HEK293 (cell line): ENCODE data around the gene FALEC.

Experiments
- EGR2 ChIP-seq: fragments of 450-650 bp; formaldehyde crosslinking; IDR thresholded peaks from 2 replicates; pipeline ENCODE4 v1.5.1; 2016; ENCODE audit warnings: low read depth, missing biosample characterization, missing genetic modification characterization
- GLIS2 ChIP-seq: fragments of 450-650 bp; formaldehyde crosslinking; IDR thresholded peaks from 2 replicates; pipeline ENCODE4 v1.5.1; 2016; ENCODE audit warnings: missing biosample characterization, missing genetic modification characterization
- HOXD13 ChIP-seq: sonication (generic); formaldehyde crosslinking; IDR thresholded peaks from 2 replicates; pipeline ENCODE4 v1.8.0; 2022; ENCODE audit warnings: missing genetic modification reagents, borderline replicate concordance
- KLF8 ChIP-seq: fragments of 450-650 bp; formaldehyde crosslinking; IDR thresholded peaks from 2 replicates; pipeline ENCODE4 v1.5.1; 2016; ENCODE audit warnings: missing biosample characterization, missing genetic modification characterization
- REPIN1 ChIP-seq: fragments of 450-650 bp; formaldehyde crosslinking; IDR thresholded peaks from 2 replicates; pipeline ENCODE4 v1.5.1; 2017; ENCODE audit warnings: missing biosample characterization, missing genetic modification characterization, low read depth
- SCRT2 ChIP-seq: fragments of 450-650 bp; formaldehyde crosslinking; IDR thresholded peaks from 2 replicates; pipeline ENCODE4 v1.5.1; 2016; ENCODE audit warnings: missing biosample characterization, missing genetic modification characterization
- SETDB1 ChIP-seq: IDR thresholded peaks from one replicate; pipeline ENCODE4 v1.6.1; 2017; ENCODE audit warnings: mild to moderate bottlenecking, low read length, moderate library complexity, mixed read lengths; ENCODE audit not compliant: insufficient read length
- WT1 ChIP-seq: fragments of 450-650 bp; formaldehyde crosslinking; IDR thresholded peaks from 2 replicates; pipeline ENCODE4 v1.5.1; 2016; ENCODE audit warnings: missing biosample characterization, missing genetic modification characterization
- ZNF19 ChIP-seq: fragments of 450-650 bp; formaldehyde crosslinking; IDR thresholded peaks from 2 replicates; pipeline ENCODE4; 2016; ENCODE audit warnings: missing biosample characterization, missing genetic modification characterization, low read depth
- ZNF274 ChIP-seq, 2 experiments: fragments of 200-500 bp in 1 of 2; fragments of 450-650 bp in 1 of 2; sonication (Bioruptor generic) in 1 of 2; formaldehyde crosslinking in 1 of 2; IDR thresholded peaks; 2 replicates each; pipeline versions ENCODE4 v1.5.1 to v1.6.1; 2014 to 2016; ENCODE audit warnings: borderline replicate concordance in 1 of 2, inconsistent platforms in 1 of 2, low read length in 1 of 2, missing biosample characterization in 1 of 2, missing genetic modification characterization in 1 of 2
- ZNF311 ChIP-seq: fragments of 450-650 bp; formaldehyde crosslinking; IDR thresholded peaks from 2 replicates; pipeline ENCODE4 v1.5.1; 2017; ENCODE audit warnings: missing biosample characterization, missing genetic modification characterization, borderline replicate concordance
- ZNF391 ChIP-seq: fragments of 450-650 bp; formaldehyde crosslinking; IDR thresholded peaks from 2 replicates; pipeline ENCODE4 v1.5.1; 2016; ENCODE audit warnings: low read depth, missing biosample characterization, missing genetic modification characterization, borderline replicate concordance
- ZNF404 ChIP-seq: fragments of 450-650 bp; formaldehyde crosslinking; IDR thresholded peaks from 2 replicates; pipeline ENCODE4 v1.5.1; 2017; ENCODE audit warnings: missing biosample characterization, missing genetic modification characterization
- ZNF473 ChIP-seq: fragments of 450-650 bp; formaldehyde crosslinking; IDR thresholded peaks from 2 replicates; pipeline ENCODE4 v1.5.1; 2017; ENCODE audit warnings: missing biosample characterization, missing genetic modification characterization
- ZNF501 ChIP-seq: fragments of 450-650 bp; formaldehyde crosslinking; IDR thresholded peaks from 2 replicates; pipeline ENCODE4 v1.5.1; 2016; ENCODE audit warnings: missing biosample characterization, missing genetic modification characterization
- ZNF549 ChIP-seq: fragments of 450-650 bp; IDR thresholded peaks from 2 replicates; pipeline ENCODE4 v1.5.1; 2018; ENCODE audit warnings: missing biosample characterization, missing genetic modification characterization, mild to moderate bottlenecking, inconsistent platforms, moderate library complexity
- ZNF585B ChIP-seq: fragments of 450-650 bp; formaldehyde crosslinking; IDR thresholded peaks from 2 replicates; pipeline ENCODE4 v1.5.1; 2016; ENCODE audit warnings: missing biosample characterization, missing genetic modification characterization
- ZNF610 ChIP-seq: fragments of 450-650 bp; formaldehyde crosslinking; IDR thresholded peaks from 2 replicates; pipeline ENCODE4 v1.5.1; 2016; ENCODE audit warnings: missing biosample characterization, missing genetic modification characterization, borderline replicate concordance
- ZNF621 ChIP-seq: fragments of 450-650 bp; formaldehyde crosslinking; IDR thresholded peaks from 2 replicates; pipeline ENCODE4 v1.5.1; 2017; ENCODE audit warnings: missing biosample characterization, missing genetic modification characterization
- ZNF629 ChIP-seq: fragments of 450-650 bp; formaldehyde crosslinking; IDR thresholded peaks from 2 replicates; pipeline ENCODE4 v1.5.1; 2017; ENCODE audit warnings: missing biosample characterization, missing genetic modification characterization
- ZNF707 ChIP-seq: fragments of 450-650 bp; formaldehyde crosslinking; IDR thresholded peaks from 2 replicates; pipeline ENCODE4 v1.5.1; 2016; ENCODE audit warnings: missing biosample characterization, missing genetic modification characterization
- ZSCAN23 ChIP-seq: fragments of 450-650 bp; formaldehyde crosslinking; IDR thresholded peaks from 2 replicates; pipeline ENCODE4 v1.5.1; 2016; ENCODE audit warnings: missing biosample characterization, missing genetic modification characterization
- TF ChIP-seq, protein P1 (sequence below): fragments of 450-650 bp; formaldehyde crosslinking; IDR thresholded peaks from 2 replicates; pipeline ENCODE4 v1.5.1; 2016; ENCODE audit warnings: missing biosample characterization, missing genetic modification characterization, borderline replicate concordance
- TF ChIP-seq, protein P2 (sequence below): IDR thresholded peaks from 2 replicates; pipeline ENCODE4 v1.6.1; 2011; ENCODE audit warnings: mild to moderate bottlenecking, low read depth, low read length, borderline replicate concordance
- TF ChIP-seq, protein P3 (sequence below): fragments of 450-650 bp; formaldehyde crosslinking; IDR thresholded peaks from 2 replicates; pipeline ENCODE4 v1.5.1; 2017; ENCODE audit warnings: missing biosample characterization, missing genetic modification characterization
- TF ChIP-seq, protein P4 (sequence below): fragments of 450-650 bp; formaldehyde crosslinking; IDR thresholded peaks from 2 replicates; pipeline ENCODE4 v1.5.1; 2016; ENCODE audit warnings: missing biosample characterization, missing genetic modification characterization
- TF ChIP-seq, protein P5 (sequence below): fragments of 450-650 bp; formaldehyde crosslinking; IDR thresholded peaks from 2 replicates; pipeline ENCODE4 v1.5.1; 2016; ENCODE audit warnings: missing biosample characterization, missing genetic modification characterization
- TF ChIP-seq, protein P6 (sequence below): fragments of 450-650 bp; formaldehyde crosslinking; IDR thresholded peaks from 2 replicates; pipeline ENCODE4 v1.5.1; 2016; ENCODE audit warnings: missing biosample characterization, missing genetic modification characterization

The FALEC gene

DNA sequence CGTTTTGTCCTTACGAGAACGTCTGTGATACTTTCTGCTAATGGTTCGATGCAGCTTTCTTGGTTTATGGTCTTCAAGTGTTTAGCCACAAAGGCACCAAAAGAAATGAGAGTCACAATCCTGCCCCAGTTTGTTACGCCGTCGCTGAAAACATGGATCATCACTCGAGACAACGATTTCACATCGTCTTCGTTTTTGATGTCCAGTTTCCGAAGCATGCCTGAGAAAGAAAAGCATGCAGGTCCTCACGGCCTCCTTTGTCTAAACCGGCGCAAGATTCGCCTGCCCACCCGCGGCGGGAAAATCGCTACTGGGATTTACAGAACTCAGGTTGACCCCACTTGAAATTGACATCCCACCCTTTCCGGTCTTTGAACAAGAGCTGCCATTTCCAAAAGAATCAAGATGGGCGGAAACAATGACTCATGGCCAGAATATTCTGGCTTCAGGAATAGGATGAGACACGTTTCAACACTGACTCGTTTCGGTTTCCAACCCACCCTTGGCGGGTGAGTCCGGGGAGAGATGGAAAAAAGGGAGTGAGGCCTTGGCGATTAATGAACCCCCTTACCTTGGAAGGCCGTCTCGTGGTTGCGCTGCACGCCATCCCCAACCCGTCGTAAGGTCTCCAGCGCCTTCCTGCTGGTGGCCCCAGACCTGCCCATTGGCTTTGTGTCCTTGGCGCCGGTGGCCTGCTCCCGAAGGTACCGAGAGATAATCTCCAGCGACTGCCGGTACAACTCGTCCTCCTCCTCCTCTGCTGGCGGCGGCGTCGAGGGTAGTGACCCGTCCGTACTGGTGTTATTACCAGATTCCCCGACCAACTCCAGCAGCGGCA is 62.9 kb downstream of the FALEC start (continued):
- TF ChIP-seq, protein P1, sequence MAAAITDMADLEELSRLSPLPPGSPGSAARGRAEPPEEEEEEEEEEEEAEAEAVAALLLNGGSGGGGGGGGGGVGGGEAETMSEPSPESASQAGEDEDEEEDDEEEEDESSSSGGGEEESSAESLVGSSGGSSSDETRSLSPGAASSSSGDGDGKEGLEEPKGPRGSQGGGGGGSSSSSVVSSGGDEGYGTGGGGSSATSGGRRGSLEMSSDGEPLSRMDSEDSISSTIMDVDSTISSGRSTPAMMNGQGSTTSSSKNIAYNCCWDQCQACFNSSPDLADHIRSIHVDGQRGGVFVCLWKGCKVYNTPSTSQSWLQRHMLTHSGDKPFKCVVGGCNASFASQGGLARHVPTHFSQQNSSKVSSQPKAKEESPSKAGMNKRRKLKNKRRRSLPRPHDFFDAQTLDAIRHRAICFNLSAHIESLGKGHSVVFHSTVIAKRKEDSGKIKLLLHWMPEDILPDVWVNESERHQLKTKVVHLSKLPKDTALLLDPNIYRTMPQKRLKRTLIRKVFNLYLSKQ (tag by site-specific recombination), result no peak
- TF ChIP-seq ZSCAN23, result no peak
- TF ChIP-seq ZNF404, result no peak
- no peak for TF ChIP-seq ZNF473 (tag by site-specific recombination)
- peak; percentile 57 for TF ChIP-seq EGR2 (tag by site-specific recombination)
- TF ChIP-seq, protein P2, sequence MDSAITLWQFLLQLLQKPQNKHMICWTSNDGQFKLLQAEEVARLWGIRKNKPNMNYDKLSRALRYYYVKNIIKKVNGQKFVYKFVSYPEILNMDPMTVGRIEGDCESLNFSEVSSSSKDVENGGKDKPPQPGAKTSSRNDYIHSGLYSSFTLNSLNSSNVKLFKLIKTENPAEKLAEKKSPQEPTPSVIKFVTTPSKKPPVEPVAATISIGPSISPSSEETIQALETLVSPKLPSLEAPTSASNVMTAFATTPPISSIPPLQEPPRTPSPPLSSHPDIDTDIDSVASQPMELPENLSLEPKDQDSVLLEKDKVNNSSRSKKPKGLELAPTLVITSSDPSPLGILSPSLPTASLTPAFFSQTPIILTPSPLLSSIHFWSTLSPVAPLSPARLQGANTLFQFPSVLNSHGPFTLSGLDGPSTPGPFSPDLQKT, result no peak
- no peak for TF ChIP-seq ZNF19 (tag by site-specific recombination)
- TF ChIP-seq, protein P3, sequence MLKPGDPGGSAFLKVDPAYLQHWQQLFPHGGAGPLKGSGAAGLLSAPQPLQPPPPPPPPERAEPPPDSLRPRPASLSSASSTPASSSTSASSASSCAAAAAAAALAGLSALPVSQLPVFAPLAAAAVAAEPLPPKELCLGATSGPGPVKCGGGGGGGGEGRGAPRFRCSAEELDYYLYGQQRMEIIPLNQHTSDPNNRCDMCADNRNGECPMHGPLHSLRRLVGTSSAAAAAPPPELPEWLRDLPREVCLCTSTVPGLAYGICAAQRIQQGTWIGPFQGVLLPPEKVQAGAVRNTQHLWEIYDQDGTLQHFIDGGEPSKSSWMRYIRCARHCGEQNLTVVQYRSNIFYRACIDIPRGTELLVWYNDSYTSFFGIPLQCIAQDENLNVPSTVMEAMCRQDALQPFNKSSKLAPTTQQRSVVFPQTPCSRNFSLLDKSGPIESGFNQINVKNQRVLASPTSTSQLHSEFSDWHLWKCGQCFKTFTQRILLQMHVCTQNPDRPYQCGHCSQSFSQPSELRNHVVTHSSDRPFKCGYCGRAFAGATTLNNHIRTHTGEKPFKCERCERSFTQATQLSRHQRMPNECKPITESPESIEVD (tag by site-specific recombination), result no peak
- TF ChIP-seq WT1, result 0 out of 2 replicates have a peak, but pooled peaks have one; percentile 44
- no peak for TF ChIP-seq ZNF585B
- no peak for TF ChIP-seq SCRT2 (tag by site-specific recombination)
- peak; percentile 55; the same call in 1 of the 2 replicates for TF ChIP-seq ZNF629
- TF ChIP-seq ZNF707, result no peak
- TF ChIP-seq, protein P4, sequence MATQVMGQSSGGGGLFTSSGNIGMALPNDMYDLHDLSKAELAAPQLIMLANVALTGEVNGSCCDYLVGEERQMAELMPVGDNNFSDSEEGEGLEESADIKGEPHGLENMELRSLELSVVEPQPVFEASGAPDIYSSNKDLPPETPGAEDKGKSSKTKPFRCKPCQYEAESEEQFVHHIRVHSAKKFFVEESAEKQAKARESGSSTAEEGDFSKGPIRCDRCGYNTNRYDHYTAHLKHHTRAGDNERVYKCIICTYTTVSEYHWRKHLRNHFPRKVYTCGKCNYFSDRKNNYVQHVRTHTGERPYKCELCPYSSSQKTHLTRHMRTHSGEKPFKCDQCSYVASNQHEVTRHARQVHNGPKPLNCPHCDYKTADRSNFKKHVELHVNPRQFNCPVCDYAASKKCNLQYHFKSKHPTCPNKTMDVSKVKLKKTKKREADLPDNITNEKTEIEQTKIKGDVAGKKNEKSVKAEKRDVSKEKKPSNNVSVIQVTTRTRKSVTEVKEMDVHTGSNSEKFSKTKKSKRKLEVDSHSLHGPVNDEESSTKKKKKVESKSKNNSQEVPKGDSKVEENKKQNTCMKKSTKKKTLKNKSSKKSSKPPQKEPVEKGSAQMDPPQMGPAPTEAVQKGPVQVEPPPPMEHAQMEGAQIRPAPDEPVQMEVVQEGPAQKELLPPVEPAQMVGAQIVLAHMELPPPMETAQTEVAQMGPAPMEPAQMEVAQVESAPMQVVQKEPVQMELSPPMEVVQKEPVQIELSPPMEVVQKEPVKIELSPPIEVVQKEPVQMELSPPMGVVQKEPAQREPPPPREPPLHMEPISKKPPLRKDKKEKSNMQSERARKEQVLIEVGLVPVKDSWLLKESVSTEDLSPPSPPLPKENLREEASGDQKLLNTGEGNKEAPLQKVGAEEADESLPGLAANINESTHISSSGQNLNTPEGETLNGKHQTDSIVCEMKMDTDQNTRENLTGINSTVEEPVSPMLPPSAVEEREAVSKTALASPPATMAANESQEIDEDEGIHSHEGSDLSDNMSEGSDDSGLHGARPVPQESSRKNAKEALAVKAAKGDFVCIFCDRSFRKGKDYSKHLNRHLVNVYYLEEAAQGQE (tag by site-specific recombination), result no peak
- no peak for TF ChIP-seq SETDB1
- peak; percentile 79 for TF ChIP-seq KLF8 (tag by site-specific recombination)
- TF ChIP-seq ZNF610 (tag by site-specific recombination), result no peak
- TF ChIP-seq GLIS2 (tag by site-specific recombination), result no peak
- 0 out of 2 replicates have a peak, but pooled peaks have one; percentile 13 for TF ChIP-seq ZNF501
- no peak for TF ChIP-seq HOXD13 (CRISPR knock-in tag)
- TF ChIP-seq, protein P5, sequence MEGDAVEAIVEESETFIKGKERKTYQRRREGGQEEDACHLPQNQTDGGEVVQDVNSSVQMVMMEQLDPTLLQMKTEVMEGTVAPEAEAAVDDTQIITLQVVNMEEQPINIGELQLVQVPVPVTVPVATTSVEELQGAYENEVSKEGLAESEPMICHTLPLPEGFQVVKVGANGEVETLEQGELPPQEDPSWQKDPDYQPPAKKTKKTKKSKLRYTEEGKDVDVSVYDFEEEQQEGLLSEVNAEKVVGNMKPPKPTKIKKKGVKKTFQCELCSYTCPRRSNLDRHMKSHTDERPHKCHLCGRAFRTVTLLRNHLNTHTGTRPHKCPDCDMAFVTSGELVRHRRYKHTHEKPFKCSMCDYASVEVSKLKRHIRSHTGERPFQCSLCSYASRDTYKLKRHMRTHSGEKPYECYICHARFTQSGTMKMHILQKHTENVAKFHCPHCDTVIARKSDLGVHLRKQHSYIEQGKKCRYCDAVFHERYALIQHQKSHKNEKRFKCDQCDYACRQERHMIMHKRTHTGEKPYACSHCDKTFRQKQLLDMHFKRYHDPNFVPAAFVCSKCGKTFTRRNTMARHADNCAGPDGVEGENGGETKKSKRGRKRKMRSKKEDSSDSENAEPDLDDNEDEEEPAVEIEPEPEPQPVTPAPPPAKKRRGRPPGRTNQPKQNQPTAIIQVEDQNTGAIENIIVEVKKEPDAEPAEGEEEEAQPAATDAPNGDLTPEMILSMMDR (tag by site-specific recombination), result no peak
- no peak for TF ChIP-seq ZNF274 (IDR thresholded peaks at IDR 0.05; ENCODE audit: low read length)
- no peak for TF ChIP-seq ZNF274 (tag by site-specific recombination; IDR thresholded peaks at IDR 0.05; ENCODE audit: borderline replicate concordance)
- TF ChIP-seq REPIN1 (tag by site-specific recombination), result no peak
- no peak for TF ChIP-seq ZNF549
- TF ChIP-seq ZNF311 (tag by site-specific recombination), result no peak
- TF ChIP-seq ZNF621 (tag by site-specific recombination), result no peak
- TF ChIP-seq, protein P6, sequence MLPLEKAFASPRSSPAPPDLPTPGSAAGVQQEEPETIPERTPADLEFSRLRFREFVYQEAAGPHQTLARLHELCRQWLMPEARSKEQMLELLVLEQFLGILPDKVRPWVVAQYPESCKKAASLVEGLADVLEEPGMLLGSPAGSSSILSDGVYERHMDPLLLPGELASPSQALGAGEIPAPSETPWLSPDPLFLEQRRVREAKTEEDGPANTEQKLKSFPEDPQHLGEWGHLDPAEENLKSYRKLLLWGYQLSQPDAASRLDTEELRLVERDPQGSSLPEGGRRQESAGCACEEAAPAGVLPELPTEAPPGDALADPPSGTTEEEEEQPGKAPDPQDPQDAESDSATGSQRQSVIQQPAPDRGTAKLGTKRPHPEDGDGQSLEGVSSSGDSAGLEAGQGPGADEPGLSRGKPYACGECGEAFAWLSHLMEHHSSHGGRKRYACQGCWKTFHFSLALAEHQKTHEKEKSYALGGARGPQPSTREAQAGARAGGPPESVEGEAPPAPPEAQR, result no peak
- no peak for TF ChIP-seq ZNF391 (tag by site-specific recombination)
